ENCODE data around the gene RAB17.

The RAB17 gene

GRCh38 chr2:237557633-237558015, 32.9 kb downstream of the RAB17 start:
- no peak for DNase-seq

GRCh38 chr2:237556773-237557632, 33.5 kb downstream of the RAB17 start:
- DNase-seq, result no peak

GRCh38 chr2:237555560-237555959, 35.0 kb downstream of the RAB17 start:
- no peak for DNase-seq

- DNase-seq, result no peak
These were observed 36.6 kb downstream of the RAB17 start for GRCh38 chr2:237553948-237554347.

GRCh38 chr2:237552908-237553307, 37.6 kb downstream of the RAB17 start:
- DNase-seq, result no peak

GRCh38 chr2:237551071-237551574, 39.4 kb downstream of the RAB17 start:
- no peak for DNase-seq

- DNase-seq, result no peak
These were observed 40.7 kb downstream of the RAB17 start for GRCh38 chr2:237549643-237550415.

- no peak for DNase-seq
These were observed 41.3 kb downstream of the RAB17 start for GRCh38 chr2:237549216-237549615.

- no peak for DNase-seq
These were observed 42.6 kb downstream of the RAB17 start for GRCh38 chr2:237547841-237548416.

GRCh38 chr2:237546876-237547395, 43.6 kb downstream of the RAB17 start:
- DNase-seq, result no peak

- DNase-seq, result no peak
These were observed 44.3 kb downstream of the RAB17 start for GRCh38 chr2:237546040-237546875.

- no peak for DNase-seq
These were observed 48.4 kb downstream of the RAB17 start for GRCh38 chr2:237542001-237542704.

- no peak for DNase-seq
These were observed 49.3 kb downstream of the RAB17 start for GRCh38 chr2:237541243-237541642.

GRCh38 chr2:237540823-237541222, 49.7 kb downstream of the RAB17 start:
- no peak for DNase-seq

- no peak for DNase-seq
These were observed 50.2 kb downstream of the RAB17 start for GRCh38 chr2:237540223-237540775.

GRCh38 chr2:237539681-237540080, 50.9 kb downstream of the RAB17 start:
- no peak for DNase-seq

GRCh38 chr2:237538901-237539300, 51.6 kb downstream of the RAB17 start:
- no peak for DNase-seq

GRCh38 chr2:237538001-237538720, 52.4 kb downstream of the RAB17 start:
- DNase-seq, result no peak

- no peak for DNase-seq
These were observed 53.9 kb downstream of the RAB17 start for GRCh38 chr2:237536617-237537016.

GRCh38 chr2:237536083-237536415, 54.5 kb downstream of the RAB17 start:
- no peak for DNase-seq
